NT2/D1 (cell line): Measurements from ENCODE around the gene SLC8B1.
"Not testable (repeated sequence)": the region's sequence is repeated elsewhere in the genome, so short reads cannot be mapped to it uniquely, and the experiment has no call there.

Source experiments
- DNase-seq: peaks from one replicate; pipeline ENCODE4 v3.0.0-alpha.2; 2011; ENCODE audit warnings: low read depth, low spot score
- H3K27me3 ChIP-seq: 2 replicates; pipeline ENCODE4 v1.6.0; 2011; ENCODE audit warnings: mild to moderate bottlenecking; ENCODE audit not compliant: insufficient read length, insufficient read depth
- H3K36me3 ChIP-seq: 2 replicates; pipeline ENCODE4 v1.6.1; 2011; ENCODE audit warnings: mild to moderate bottlenecking, low read length, mixed read lengths; ENCODE audit not compliant: insufficient read depth, insufficient read length
- H3K4me1 ChIP-seq: 2 replicates; pipeline ENCODE4 v1.5.1; 2011; ENCODE audit not compliant: insufficient read depth, insufficient read length
- H3K4me3 ChIP-seq: 2 replicates; pipeline ENCODE4 v1.5.1; 2011; ENCODE audit warnings: low read depth; ENCODE audit not compliant: insufficient read length
- H3K9ac ChIP-seq: 2 replicates; pipeline ENCODE4 v1.6.0; 2011; ENCODE audit warnings: low read depth; ENCODE audit not compliant: insufficient read length
- H3K9me3 ChIP-seq: 2 replicates; pipeline ENCODE4 v1.5.1; 2011; ENCODE audit warnings: mild to moderate bottlenecking, low read length; ENCODE audit not compliant: insufficient read depth
- SUZ12 ChIP-seq: IDR thresholded peaks from 2 replicates; pipeline ENCODE4 v1.6.1; 2011; ENCODE audit not compliant: insufficient read length, insufficient read depth; ENCODE audit errors: extremely low read depth
- YY1 ChIP-seq: IDR thresholded peaks from 2 replicates; pipeline ENCODE4 v1.6.1; 2011; ENCODE audit not compliant: insufficient read length, insufficient read depth
- ZNF274 ChIP-seq: IDR thresholded peaks from 2 replicates; pipeline ENCODE4 v1.6.1; 2011; ENCODE audit warnings: mild to moderate bottlenecking, low read depth, low read length

SLC8B1 gene

DNA sequence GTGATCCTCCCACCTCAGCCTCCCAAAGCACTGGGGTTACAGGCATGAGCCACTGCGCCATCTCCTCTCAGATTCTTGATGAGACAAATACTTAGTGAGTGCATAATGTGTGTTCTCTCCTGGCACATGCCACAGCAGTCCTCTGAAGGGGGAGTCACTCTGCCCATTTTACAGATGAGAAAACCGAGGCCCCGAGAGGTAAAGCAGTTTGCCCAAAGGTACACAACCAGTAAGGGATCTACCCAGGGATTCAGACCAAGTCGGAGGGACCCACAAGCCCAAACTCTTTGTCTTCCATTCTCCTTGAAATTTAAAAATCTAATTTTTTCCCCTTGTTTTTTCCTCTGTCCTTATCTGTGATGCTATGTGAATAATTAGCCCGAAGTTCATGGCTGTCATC lies 29.8 kb upstream of the SLC8B1 start:
- Histone ChIP-seq H3K9ac (no peak overlapping the region), H3K36me3 (peaks cover 31% of the 10 kb centered on the region), H3K4me3 (no peak overlapping the region), H3K9me3 (no peaks in the 10 kb centered on the region), H3K27me3 (no peaks in the 10 kb centered on the region), H3K4me1 (peaks cover 2% of the 10 kb centered on the region)
- DNase-seq, result no peak
- TF ChIP-seq SUZ12 (no peak), ZNF274 (no peak)

DNA sequence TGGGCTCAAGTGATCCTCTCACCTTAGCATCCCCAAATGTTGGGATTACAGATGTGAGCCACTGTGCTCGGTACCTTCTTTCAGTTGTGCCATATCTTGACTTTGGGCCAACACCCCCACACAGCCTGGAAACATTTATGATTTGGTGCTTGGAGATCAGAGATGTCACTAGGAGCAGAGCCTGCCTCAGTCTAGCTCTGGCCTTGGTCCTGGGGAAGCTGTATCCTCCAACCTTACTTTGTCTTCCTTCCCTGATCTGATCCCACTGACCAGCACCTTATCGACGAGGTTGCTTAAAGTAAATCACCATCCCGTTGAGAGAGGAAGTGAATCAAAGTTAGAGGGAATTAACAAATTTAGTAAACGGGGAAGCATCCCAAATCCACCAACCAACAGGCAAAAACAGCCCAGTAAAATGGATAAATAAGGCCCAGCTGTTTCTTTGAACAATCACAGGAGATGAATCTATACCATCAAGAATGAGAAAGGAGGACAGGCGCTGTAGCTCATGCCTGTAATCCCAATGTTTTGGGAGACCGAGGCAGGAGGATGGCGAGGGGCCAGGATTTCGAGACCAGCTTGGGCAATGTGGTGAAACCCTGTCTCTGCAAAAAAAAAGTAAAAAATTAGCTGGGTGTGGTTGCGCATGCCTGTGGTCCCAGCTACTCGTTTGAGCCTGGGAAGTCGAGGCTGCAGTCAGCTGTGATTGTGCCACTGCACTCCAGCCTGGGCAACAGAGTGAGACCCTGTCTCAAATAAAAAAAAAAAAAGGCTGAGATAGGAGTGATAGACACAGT lies 26.9 kb upstream of the SLC8B1 start:
- DNase-seq, result no peak
- TF ChIP-seq ZNF274 (no peak), YY1 (no peak), SUZ12 (no peak)
- Histone ChIP-seq H3K36me3 (peaks cover 20% of the 10 kb centered on the region), H3K9ac (no peak overlapping the region), H3K9me3 (no peaks in the 10 kb centered on the region), H3K4me1 (peaks cover 2% of the 10 kb centered on the region), H3K27me3 (no peaks in the 10 kb centered on the region), H3K4me3 (no peak overlapping the region)

DNA sequence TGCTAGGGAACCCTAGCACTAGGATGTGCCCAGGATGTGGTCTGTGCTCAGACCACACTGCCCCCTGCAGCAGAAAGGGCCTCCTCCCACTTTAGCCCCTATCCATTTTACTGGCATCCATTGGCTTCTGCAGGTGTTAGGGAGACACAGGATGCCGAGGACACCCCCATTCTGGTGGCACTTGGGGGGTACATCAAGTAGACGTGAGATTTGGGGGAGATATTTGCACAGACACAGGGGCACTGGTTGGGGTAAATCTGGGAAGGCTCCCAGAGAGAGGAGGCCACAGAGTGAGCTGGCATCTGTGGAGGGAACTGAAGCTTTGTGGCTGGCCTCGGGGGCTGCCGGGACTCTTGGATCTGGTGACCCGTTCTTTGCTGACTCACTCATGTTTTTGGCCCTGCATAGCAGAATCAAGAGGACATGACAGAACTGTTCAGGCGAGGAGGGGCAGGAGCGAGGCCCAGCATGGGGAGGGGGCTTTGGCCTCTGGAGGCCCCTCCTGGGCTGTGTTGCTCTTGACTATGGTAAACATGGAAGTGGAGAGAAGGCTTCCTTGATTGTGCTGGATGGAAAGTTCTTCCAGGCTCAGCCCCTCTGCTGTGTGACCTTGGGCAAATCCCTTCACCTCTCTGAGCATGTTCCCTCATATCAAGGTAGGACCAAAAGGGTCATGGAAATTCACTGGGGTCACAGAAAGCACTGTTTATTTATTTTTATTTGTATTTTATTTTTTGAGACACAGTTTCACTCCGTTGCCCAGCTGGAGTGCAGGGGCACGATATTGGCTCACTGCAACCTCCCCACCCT lies 25.2 kb upstream of the SLC8B1 start:
- no peaks in the 10 kb centered on the region for H3K27me3 ChIP-seq
- DNase-seq, result no peak
- TF ChIP-seq SUZ12, result no peak
- no peak for TF ChIP-seq ZNF274
- no peaks in the 10 kb centered on the region for H3K9me3 ChIP-seq
- peaks cover 20% of the 10 kb centered on the region for H3K36me3 ChIP-seq
- H3K4me1 ChIP-seq, result peaks cover 2% of the 10 kb centered on the region
- no peak overlapping the region for H3K4me3 ChIP-seq
- no peak overlapping the region for H3K9ac ChIP-seq

DNA sequence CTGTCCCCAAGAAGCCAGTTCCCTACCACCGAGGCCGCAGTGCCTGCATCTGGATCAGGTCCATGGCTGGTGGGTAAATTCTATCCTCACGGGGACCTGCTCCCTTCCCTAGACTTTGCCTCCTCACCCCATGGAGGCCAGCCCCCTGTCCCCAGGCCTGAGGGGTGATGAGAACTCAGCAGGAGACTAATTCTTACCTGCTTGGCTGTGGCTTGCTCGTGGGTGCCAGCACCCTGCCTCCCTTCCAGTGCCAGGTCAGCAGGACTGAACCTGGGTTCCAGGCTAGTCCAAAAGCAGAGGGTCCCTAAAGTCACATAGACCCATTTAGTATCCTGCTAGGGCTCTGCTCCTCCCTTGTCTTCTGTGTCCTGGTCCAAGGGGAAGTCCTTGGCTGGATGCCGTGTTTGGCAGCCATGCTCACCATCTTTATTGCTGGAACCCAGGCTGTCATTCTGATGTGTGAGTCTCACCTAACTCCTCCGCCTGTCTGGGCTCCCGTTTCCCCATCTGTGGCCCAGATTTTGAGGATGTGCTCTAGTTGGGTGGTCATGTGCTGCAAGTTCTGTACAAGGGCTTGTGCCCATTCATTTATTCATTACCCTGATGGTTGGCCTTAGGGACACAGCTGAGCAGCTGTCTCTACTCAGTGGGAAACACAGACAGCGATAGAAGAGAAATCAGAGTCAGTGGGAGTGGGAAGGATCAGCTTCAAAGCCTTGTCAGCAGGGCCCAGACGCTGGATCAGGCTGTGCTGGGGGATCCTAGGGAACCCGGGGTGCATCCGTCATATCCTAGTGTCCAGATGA lies 24.4 kb upstream of the SLC8B1 start:
- TF ChIP-seq SUZ12 (no peak), ZNF274 (no peak), YY1 (no peak)
- H3K4me3 ChIP-seq, result peak overlapping the region; percentile 79
- peak overlapping the region; percentile 81 for H3K9ac ChIP-seq
- DNase-seq, result no peak
- H3K36me3 ChIP-seq, result peaks cover 15% of the 10 kb centered on the region
- no peaks in the 10 kb centered on the region for H3K9me3 ChIP-seq
- no peaks in the 10 kb centered on the region for H3K27me3 ChIP-seq
- peaks cover 2% of the 10 kb centered on the region for H3K4me1 ChIP-seq

DNA sequence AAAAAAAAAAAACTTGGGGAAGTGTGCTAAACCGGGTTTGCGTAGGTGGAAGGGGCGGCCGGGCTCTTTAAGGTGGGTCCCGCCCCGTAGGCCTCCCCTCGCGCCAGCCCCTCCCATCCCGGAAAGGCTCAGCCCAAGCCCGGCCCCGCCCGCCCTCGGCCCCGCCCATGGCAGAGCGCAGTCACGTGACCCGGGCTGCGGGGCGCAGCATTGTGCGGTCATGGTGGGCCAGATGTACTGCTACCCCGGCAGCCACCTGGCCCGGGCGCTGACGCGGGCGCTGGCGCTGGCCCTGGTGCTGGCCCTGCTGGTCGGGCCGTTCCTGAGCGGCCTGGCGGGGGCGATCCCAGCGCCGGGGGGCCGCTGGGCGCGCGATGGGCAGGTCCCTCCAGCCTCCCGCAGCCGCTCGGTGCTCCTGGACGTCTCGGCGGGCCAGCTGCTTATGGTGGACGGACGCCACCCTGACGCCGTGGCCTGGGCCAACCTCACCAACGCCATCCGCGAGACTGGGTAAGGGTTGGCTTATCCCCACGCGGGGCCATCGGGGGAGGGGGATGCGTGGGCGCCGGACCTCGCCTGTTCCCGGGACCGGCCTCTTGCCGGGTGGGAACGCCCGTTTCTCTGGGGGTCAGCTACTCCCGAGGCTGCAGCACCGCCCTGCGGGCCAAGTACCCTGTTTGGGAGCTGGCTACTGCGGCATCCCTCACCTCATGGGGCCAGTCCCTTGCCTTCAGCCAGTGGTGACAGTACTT lies 23.6 kb upstream of the SLC8B1 start, which contains the start of gene PLBD2:
TSS of gene PLBD2 (plus strand) at position 207 of the 752 bp plus-strand sequence. CDS start at position 221, 14 bp downstream.
- DNase-seq, result peak; percentile 92
- Histone ChIP-seq H3K27me3 (no peaks in the 10 kb centered on the region), H3K36me3 (peaks cover 13% of the 10 kb centered on the region), H3K4me1 (peaks cover 2% of the 10 kb centered on the region), H3K4me3 (peak within 1 kb of the TSS; percentile 79), H3K9ac (peak within 1 kb of the TSS; percentile 81), H3K9me3 (no peaks in the 10 kb centered on the region)
- TF ChIP-seq SUZ12, result no peak
- TF ChIP-seq YY1, result no peak
- no peak for TF ChIP-seq ZNF274

DNA sequence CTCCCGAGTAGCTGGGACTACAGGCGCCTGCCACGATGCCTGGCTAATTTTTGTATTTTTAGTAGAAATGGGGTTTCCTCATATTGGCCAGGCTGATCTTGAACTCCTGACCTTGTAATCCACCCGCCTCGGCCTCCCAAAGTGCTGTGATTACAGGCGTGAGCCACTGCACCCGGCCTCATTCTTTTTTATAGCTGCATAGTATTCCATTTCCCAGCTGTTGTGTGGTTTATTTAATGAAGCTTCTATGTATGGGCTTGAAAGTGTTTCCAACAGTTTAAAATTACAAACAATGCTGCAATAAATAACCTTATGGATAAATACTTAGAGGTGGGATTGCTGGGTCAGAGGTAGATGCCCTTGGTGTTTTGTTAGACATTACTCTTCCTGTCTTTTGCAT lies 19.3 kb upstream of the SLC8B1 start:
- not testable (repeated sequence) for H3K27me3 ChIP-seq

More for the DNA sequence above, 19.3 kb upstream of the SLC8B1 start:
- H3K4me3 ChIP-seq, H3K4me1 ChIP-seq, H3K9ac ChIP-seq, H3K36me3 ChIP-seq, H3K9me3 ChIP-seq, DNase-seq: not testable (repeated sequence)
